ENCODE data around the gene GALK1.
"Not testable (repeated sequence)": the region's sequence is repeated elsewhere in the genome, so short reads cannot be mapped to it uniquely, and the experiment has no call there.

The GALK1 gene

DNA sequence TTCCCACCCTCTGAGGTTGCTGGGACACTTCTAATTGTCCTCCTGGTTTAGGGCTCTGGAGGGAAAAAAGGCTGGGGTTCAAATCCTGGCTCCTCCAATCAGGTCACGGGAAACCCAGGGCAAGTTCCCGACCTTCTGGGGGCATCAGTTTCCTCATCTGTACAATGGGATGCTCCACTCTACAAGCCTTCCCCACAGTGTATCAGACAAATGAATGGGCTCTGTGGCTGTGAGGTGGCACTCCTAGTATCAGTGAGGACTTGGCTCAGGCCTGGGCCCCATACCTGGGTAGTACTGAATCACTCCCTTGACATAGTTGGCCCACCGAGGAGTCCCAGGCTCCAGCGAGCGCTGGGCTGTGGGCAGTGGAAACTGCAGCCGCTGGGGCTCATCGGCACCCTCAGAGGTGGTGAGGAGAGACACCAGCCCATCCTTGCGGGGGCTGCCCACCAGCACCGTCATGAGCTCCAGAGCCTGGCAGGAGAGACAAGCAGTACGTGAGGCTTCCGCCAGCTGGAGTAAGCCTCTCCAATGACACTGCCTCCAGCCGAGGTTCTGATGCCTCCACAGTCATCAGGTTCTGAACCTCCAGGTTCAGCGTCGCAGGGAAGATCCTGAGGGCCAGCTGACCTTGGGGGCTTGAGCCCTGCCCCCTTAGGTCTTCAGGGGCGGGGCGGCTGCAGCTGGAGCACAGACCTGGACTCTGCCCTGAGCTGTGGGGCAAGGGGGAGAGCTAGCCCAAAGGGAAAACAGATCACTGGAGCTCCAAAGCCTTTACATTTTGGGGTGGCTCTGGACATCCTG, 1.2 kb downstream of the GALK1 start:
- Histone ChIP-seq H3K27ac (peak overlapping the region; percentile 76 to 90), H3K36me3 (peaks cover 0 to 24% (median 4%) of the 10 kb centered on the region in 3 donors), H3K27me3 (no peaks in the 10 kb centered on the region), H3K9me3 (no peaks in the 10 kb centered on the region), H3K4me1 (peaks cover 7 to 26% (median 13%) of the 10 kb centered on the region in 4 donors), H3K4me3 (peak overlapping the region; percentile 58 to 73)
- peak in 1 of 2 donors; percentile 62 for DNase-seq
- TF ChIP-seq CTCF (IDR thresholded peaks at IDR 0.05): no peak
- intact Hi-C loops (cut with DNase I; ENCODE audit: low total_unique reads): loop anchor here (5.0 kb wide), 1 partner anchor 128 kb away; no protein-coding TSS in a partner anchor

GRCh38 chr17:75763269-75763607, 1.8 kb downstream of the GALK1 start:
- Histone ChIP-seq H3K27me3 (no peaks in the 10 kb centered on the region), H3K4me3 (no peak overlapping the region), H3K27ac (no peak overlapping the region), H3K36me3 (peaks cover 0 to 30% (median 5%) of the 10 kb centered on the region in 3 donors), H3K4me1 (peaks cover 7 to 26% (median 13%) of the 10 kb centered on the region in 4 donors), H3K9me3 (no peaks in the 10 kb centered on the region)
- intact Hi-C loops (cut with DNase I; ENCODE audit: low total_unique reads): loop anchor here (5.0 kb wide), 1 partner anchor 129 kb away; no protein-coding TSS in a partner anchor
- peak in 1 of 2 donors; percentile 61 for DNase-seq
- TF ChIP-seq CTCF (IDR thresholded peaks at IDR 0.05): no peak

DNA sequence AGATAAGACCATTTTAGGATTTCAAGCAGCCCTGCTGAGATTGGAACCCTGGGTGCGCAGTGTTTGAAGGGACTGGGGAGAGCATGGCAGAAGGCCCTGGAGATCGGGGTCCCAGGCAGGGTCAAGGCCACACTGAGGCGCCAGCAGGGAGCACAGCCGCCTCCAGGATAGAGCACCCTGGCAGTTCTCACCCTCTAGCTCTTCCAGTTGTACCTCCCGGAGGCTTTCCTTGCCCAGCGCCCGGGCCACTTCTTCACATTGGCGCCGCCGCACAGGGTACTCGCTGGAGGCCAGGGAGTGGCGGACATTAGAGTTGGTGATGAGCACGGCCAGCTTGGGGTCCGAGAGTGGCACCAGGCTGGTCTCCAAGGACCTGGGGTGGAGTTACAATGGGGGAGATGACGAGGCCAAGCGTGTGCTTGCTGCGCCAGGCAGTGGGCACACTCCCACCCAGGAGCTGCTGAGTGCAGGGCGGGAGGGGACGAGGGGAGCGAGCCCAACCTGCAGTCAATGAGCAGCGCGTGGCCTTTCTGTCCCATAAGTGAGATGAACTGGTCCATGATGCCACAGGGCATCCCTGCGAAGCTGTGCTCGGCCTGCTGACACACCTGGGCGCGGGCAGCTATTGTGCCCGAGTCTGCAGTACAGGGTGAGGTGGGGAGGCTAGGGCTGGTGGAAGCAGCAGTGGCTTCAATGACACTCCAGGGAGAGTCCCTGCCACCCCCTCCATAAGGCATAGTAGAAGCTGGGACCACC, 2.3 kb downstream of the GALK1 start:
- Histone ChIP-seq H3K4me3 (no peak overlapping the region), H3K4me1 (peaks cover 7 to 26% (median 13%) of the 10 kb centered on the region in 4 donors), H3K27ac (no peak overlapping the region), H3K27me3 (no peaks in the 10 kb centered on the region), H3K36me3 (peaks cover 0 to 35% (median 11%) of the 10 kb centered on the region in 3 donors), H3K9me3 (no peaks in the 10 kb centered on the region)
- intact Hi-C loops (cut with DNase I; ENCODE audit: low total_unique reads): loop anchor here (5.0 kb wide), 1 partner anchor 130 kb away; no protein-coding TSS in a partner anchor
- no peak for TF ChIP-seq CTCF (IDR thresholded peaks at IDR 0.05)
- no peak for DNase-seq

GRCh38 chr17:75759978-75760640, 4.9 kb downstream of the GALK1 start:
- intact Hi-C loops (cut with DNase I; ENCODE audit: low total_unique reads): loop anchor here (5.0 kb wide), 1 partner anchor 132 kb away; no protein-coding TSS in a partner anchor
- not testable (repeated sequence) for H3K4me3 ChIP-seq, DNase-seq, H3K27me3 ChIP-seq, H3K9me3 ChIP-seq, H3K27ac ChIP-seq
- peaks cover 0 to 61% (median 14%) of the 10 kb centered on the region in 3 donors for H3K36me3 ChIP-seq
- peaks cover 7 to 22% (median 13%) of the 10 kb centered on the region in 4 donors for H3K4me1 ChIP-seq

GRCh38 chr17:75759457-75759856, 5.5 kb downstream of the GALK1 start:
- no peak overlapping the region for H3K27ac ChIP-seq
- H3K27me3 ChIP-seq: no peaks in the 10 kb centered on the region
- H3K9me3 ChIP-seq: no peaks in the 10 kb centered on the region
- no peak for TF ChIP-seq CTCF (IDR thresholded peaks at IDR 0.05)
- H3K4me1 ChIP-seq: peaks cover 5 to 19% (median 13%) of the 10 kb centered on the region in 4 donors
- intact Hi-C loops (cut with DNase I; ENCODE audit: low total_unique reads): no loop called here
- H3K4me3 ChIP-seq: no peak overlapping the region
- no peak for DNase-seq
- peaks cover 0 to 68% (median 14%) of the 10 kb centered on the region in 3 donors for H3K36me3 ChIP-seq

All from tibial artery (tissue), 4 donors.